KG1 (cell line): ENCODE results near the gene YY1AP1.
"Not testable (repeated sequence)": the region's sequence is repeated elsewhere in the genome, so short reads cannot be mapped to it uniquely, and the experiment has no call there.

Experiments used
- DNase-seq: peaks from one replicate; lab custom pipeline; 2025; lab: John Stamatoyannopoulos, UW

YY1AP1 gene

DNA sequence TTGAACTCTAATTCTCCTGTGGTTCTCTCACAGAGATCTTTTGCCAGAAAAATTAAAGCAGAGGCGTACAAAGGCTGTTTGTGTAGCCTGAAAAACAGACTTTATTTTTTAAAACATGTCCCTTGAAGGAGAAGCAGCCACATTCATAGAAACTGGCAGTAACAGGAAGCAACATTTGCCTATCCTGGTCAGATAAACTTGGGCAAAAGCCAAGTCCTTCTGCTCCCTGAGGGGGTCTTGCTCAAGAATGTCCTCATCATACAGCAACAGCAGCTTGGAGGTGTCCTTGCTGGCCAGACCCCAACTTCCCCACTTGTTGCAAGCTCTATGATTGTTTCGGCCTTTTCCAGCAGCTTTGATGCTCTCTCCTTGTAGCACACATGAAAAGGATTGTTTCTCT lies 42.3 kb downstream of the YY1AP1 start:
- no peak for DNase-seq

DNA sequence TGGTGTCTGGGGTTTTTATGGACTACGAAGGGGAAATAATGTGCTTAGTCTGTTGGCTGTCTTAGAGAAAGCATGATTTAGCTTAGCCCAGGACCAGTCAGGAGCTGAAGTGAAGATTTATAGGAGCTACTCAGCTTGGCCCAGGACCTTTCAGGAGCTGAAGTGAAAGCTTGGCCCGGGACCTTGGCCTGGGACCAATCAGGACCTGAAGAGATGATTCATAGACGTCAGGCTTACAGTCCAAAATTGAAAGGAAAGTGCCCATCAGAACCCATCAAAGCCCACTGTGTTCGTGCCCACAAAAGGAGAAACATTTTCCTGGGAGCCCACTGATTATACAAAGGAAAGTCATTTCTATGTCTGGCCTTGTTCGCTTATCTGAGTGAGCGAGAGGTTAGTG lies 42.9 kb downstream of the YY1AP1 start:
- no peak for DNase-seq

DNA sequence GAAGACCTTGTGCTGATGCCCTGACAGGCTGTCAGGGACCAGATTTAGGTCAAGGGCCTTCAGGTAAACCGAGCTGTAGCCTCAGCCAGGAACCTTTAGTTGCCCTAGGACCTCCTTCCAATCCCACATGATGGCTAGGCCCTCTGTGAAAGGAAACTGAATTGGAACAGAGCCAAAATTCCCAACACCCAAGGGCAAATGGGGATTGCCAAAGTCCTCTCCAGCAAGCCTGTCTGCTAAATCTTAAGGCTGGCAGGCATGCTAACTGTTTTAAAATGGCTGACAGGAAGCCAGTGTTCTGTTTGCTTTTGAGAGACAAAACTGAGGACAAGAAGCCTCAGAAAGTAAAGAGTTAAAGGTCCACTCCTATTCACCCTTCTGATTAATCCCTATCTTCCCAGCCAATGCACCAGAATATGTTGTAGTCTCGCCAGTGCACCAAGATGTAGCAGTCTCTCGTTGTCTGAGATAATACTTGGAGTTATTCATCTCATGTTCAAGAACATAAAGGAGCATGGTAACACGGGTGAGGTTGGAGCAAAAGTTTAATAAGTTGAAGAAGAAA lies 43.5 kb downstream of the YY1AP1 start:
- DNase-seq, result no peak

DNA sequence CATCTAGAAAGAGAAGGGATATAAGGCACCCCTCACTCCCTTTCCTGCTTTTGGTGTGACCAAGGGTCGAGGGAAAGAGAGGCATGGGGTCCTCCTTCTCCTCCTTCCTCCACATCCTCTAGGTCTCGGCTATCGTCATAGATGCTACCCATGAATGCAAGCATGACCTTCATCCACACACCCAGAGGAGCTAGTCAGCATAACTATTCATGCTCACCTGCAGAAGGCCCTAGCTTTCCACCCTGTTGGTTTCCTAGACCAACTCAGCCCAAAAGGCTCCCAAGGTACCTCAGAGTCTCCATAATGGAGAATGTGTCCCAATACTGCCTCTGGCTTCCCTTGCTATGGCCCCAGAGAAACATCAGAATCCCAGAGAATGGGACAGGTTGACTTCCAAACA lies 45.3 kb downstream of the YY1AP1 start:
- no peak for DNase-seq

DNA sequence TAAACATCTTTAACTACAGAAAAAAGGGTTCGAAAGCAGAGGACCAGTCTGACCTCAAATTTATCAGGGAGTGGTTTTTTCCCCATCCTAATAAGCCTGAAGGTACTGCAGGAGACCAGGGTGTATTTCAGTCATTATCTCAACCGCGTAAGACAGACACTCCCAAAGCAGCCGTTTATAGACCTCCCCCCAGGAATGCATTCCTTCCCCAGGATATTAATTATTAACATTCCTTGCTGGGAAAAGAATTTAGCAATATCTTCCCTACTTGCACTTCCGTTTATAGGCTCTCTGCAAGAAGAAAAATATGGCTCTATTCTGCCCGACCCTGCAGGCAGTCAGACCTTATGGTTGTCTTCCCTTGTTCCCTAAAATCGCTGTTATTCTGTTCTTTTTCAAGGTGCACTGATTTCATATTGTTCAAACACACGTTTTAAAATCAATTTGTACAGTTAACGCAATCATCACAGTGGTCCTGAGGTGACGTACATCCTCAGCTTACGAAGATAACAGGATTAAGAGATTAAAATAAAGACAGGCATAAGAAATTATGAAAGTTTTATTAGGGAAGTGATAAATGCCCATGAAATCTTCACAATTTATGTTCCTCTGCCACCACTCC lies 45.9 kb downstream of the YY1AP1 start:
- DNase-seq, result not testable (repeated sequence)

DNA sequence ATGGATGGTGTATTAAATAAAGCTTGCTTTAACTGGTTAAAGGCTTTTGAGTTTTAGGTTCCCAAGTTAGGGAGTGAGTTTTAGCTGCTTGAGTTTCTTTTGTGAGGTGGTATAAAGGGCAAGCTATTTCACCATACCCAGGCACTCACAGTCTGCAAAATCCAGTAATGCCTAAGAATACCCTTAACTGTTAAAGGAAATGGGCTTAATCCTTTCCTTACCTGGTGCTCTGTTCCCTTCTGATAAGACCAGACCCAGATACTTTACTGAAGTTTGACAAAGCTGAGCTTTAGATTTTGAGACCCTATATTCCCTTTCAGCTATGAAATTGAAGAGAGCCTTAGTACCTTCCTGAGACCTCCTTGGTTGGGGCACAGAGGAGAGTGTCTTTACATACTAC lies 48.2 kb downstream of the YY1AP1 start:
- DNase-seq, result no peak

DNA sequence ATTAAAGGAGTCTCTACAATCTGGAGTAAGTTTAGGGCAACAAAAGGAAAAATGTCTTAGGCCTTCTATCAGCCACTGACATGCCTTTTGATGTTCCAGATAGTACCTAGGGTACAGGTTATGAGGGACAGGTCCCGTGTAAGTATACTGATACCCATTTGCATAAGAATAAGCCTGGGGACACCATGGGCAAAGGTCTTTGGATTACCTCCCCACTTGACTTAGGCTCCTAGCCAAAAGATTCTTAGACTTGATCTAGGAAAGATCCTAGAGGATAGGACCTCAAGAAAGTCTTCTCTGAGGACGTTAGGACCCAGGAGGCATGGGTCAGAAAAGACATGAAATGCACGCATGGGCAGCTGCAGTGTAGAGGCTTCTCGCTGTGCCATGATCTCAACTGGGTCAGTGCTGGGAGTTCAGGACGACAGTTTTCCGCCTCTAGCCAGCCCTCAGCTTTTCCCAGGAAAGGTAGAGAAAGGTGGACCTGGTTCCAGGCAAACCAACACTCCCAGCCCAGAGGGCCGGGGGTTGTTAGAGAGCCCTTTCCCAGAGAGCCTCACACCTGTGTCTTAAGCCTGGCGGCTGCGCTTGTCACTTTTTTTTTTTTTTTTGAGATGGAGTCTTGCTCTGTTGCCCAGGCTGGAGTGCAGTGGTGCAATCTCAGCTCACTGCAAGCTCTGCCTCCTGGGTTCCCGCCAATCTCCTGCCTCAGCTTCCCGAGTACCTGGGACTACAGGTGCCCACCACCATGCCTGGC lies 52.0 kb downstream of the YY1AP1 start:
- DNase-seq, result no peak

DNA sequence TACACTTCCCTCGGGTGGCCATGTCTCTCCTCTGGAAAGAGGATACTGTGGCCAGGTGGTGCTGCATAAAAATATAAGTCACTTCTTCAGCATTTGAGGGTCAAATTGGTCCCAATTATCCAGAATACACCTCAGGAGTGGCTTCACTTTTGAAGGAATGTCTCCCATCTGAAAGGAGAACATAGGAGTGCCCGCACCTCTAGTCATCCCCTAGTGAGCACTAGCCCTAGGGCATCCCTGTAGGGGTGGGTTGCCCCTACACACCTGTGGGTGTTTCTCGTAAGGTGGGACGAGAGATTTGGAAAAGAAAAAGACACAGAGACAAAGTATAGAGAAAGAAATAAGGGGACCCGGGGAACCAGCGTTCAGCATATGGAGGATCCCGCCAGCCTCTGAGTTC lies 62.1 kb downstream of the YY1AP1 start:
- not testable (repeated sequence) for DNase-seq

DNA sequence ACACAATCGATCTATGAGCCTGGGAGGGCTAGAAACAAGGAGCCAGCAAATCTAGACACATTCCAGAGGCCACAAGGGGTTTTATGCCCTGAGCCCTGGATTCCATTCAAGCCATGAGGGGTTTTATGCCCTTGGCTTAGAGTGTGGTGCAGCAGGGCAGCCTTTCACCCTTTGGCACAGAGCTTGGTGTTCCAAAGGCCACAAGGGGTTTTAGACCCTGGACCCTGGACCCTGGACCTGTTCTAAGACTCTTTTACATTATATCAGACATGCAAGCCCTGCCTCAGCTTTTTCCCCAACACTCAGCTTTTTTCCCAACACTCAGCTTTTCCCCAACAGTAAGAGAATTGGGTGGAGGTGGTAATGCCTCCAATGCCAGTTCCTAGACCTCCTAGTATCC lies 65.2 kb downstream of the YY1AP1 start:
- no peak for DNase-seq

DNA sequence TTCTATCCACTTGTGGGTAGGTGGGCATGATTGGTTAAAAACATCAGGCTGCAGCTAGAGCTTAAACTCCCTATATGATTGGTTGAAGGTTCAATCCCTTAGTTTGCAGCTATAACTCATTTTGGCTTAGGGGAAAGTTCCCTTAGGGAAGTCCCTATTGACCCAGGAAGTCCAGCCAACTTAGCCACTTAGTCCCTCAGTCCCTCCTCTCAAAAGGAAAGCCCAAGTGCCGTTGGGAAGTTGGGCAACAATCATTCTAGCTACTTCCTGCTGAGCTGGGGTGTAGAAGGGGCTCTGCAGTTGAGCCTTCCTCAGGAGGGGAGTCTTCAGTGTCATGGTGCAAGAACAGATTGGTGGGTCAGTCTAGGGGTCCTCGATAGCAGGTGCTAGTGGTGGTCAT lies 66.4 kb downstream of the YY1AP1 start:
- no peak for DNase-seq

DNA sequence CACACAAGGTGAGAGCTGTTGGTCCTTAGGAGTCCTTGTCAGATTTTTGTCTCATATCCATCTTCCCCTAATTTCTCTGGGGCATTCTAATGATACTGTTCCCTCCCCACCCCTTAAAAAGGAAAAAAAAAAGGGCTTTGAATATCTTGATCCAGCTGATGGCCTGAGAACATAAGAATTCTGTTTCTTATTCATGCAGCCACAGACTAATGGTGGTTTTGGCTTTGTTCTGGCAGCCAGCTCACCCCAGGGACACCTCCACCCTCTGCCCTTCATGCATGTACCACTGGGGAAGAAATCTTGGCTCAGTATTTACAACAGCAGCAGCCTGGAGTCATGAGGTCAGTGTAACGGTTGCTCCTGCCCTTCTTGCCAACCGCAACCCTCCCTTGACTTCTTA lies 75.3 kb downstream of the YY1AP1 start:
- not testable (repeated sequence) for DNase-seq

DNA sequence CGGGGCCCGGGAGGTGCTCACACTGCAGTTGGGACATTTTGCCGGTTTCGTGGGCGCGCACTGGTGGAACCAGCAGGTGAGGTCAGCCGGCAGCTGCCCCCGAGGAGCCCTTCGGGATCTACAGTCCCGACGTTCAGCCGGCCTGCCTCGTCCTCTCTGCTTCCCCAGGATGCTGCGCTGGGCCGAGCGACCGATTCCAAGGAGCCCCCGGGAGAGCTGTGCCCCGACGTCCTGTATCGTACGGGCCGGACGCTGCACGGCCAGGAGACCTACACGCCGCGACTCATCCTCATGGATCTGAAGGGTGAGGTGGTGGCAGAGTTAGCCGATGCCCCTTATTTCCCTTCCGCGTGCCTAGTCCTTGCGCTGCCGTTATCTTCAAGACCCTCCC lies 78.3 kb downstream of the YY1AP1 start:
- DNase-seq, result not testable (repeated sequence)

DNA sequence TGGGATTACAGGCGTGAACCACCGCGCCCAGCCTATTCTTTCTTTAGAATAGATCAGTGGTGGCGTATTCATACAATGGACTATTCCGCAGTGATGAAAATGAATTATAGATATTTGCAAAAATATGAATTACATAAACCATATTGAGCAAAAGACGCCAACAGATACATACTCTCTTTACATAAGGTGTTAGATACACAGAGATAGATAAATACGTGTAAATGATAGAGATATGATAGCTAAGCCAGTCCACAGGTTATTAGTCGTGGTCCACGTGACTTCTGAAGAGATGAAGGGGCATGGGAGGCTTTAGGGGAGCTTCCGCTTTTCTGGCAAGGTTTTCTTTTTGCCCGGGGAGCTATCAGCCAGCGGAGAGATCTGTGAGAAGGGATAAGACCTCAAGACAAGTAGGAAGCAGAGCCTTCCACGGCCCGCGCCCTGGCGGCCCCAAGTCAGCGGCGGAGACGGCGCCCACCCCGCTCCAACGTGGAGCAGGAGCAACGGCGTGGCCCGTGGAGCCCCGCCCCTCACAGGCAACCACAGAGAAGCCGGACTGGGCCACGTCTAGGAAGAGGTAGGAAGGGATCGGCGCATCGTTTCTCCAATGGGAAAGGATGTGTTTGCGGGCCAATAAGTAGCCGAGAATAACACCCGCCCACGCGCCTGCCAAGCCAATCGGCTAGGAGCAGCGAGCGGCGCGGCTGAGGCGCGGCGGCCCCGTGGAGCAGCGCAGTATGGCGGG lies 78.9 kb downstream of the YY1AP1 start, which contains the start of gene MSTO1:
Gene MSTO1, plus strand, starts transcription at position 704 of the 742 bp plus-strand sequence. Its CDS starts 31 bp downstream, at position 735.
- DNase-seq, result peak; percentile 90
